WTC11 (cell line): Measurements from ENCODE around the gene PRELID2.

Experiments
- ATF3 ChIP-seq: sonication (generic); formaldehyde crosslinking; conservative IDR thresholded peaks from 2 replicates; pipeline ENCODE4 v1.8.1; 2022; ENCODE audit warnings: mild to moderate bottlenecking, missing genetic modification reagents
- CBFB ChIP-seq: sonication (generic); formaldehyde crosslinking; IDR thresholded peaks from 2 replicates; pipeline ENCODE4 v1.8.1; 2022; ENCODE audit warnings: mild to moderate bottlenecking, low read depth, missing genetic modification reagents
- CTCF ChIP-seq: fragments of 200-600 bp; IDR thresholded peaks from 2 replicates; pipeline ENCODE4 v1.8.0; 2022; ENCODE audit warnings: antibody characterized with exemption

GRCh38 chr5:145858959-145859358 lies 23.8 kb upstream of the PRELID2 start:
- TF ChIP-seq CTCF = no peak
- TF ChIP-seq ATF3 = no peak
- TF ChIP-seq CBFB (CRISPR knock-in tag) = no peak
